ENCODE results near the gene ACSL1. TPM values are rescaled to one million over a fixed set of nuclear protein-coding genes. Genes with fewer than 3 reads are reported as not detected.

Gene ACSL1
- total and polyA plus RNA-seq, 2 of the 8 experiments (the other 6 are each of a cell fraction or from before 2014, with no cell fraction given) = 2.3 to 8.7 TPM

DNA sequence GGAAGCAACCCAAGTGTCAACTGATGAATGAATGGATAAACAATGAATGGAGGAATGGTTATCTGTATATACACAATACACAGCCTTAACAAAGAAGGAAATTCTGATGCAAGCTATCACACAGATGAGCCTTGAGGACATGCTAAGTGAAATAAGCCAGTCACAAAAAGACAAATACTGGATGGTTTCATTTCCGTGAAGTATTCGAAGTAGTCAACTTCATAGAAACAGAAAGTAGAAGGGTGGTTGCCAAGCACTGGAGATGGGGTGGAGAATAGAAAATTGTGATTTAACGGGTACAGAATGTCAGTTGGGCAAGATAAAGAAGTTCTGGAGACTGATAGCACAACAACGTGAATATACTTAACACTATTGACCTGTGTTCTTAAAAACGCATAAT is 120.1 kb downstream of the ACSL1 start:
- no peak overlapping the region for H3K14ac ChIP-seq (ENCODE audit: insufficient read length)
- H3K9ac ChIP-seq (replicated peaks in 1 of 4; ENCODE audit: extremely low read depth in 1 of 4, low read depth in 3 of 4, low read length in 3 of 4) = no peak overlapping the region
- H2BK5ac ChIP-seq (ENCODE audit: low read depth, low read length) = no peak overlapping the region
- H4K91ac ChIP-seq (replicated peaks; ENCODE audit: insufficient read length, low read length) = no peak overlapping the region
- no peaks in the 10 kb centered on the region for H3K9me3 ChIP-seq (ENCODE audit: insufficient read depth in 2 of 2, low read depth in 1 of 2, low read length in 1 of 2)
- H3K79me2 ChIP-seq (ENCODE audit: control insufficient read depth in 1 of 2, insufficient read depth in 2 of 2, low read length in 2 of 2) = peaks cover 0 to 19% of the 10 kb centered on the region in 2 experiments; a peak in 1 of 4 replicates
- H3K27me3 ChIP-seq (replicated peaks in 1 of 4; ENCODE audit: control insufficient read depth in 3 of 4, extremely low read depth in 1 of 4, insufficient read depth in 3 of 4, low read length in 3 of 4) = no peaks in the 10 kb centered on the region
- WGBS, 2 experiments (ENCODE audit: extremely low coverage in 1 of 2, insufficient coverage in 1 of 2, insufficient read length in 1 of 2, insufficient replicate concordance in 2 of 2, low coverage in 1 of 2, low lambda C conversion rate in 2 of 2, missing lambda C conversion rate in 1 of 2) = 91% methylated on average over 5 of the region's 5 CpGs; no CpG with 5 or more reads in 1 of the 2 experiments
- no peaks in the 10 kb centered on the region for H3K23me2 ChIP-seq (ENCODE audit: low read depth, low read length)
- H4K8ac ChIP-seq (ENCODE audit: extremely low read depth, insufficient read depth, low read length) = no peak overlapping the region
- H2BK12ac ChIP-seq (ENCODE audit: low read depth, low read length) = no peak overlapping the region
- DNase-seq (ENCODE audit: low read depth in 1 of 2, low spot score in 2 of 2) (no peak), FAIRE-seq (no peak)
- ChIA-PET CTCF (ENCODE audit: partially characterized antibody) (interaction anchor here (0.7 kb wide), 1 partner anchor 441 kb away, joined by 3 read pairs; no protein-coding TSS in a partner anchor), POLR2A (ENCODE audit: partially characterized antibody) (interaction anchor here (2.6 kb wide), 1 partner anchor 27 kb away, joined by 8 read pairs; no protein-coding TSS in a partner anchor)
- H3K4ac ChIP-seq (replicated peaks; ENCODE audit: insufficient read length, low read depth, low read length) = no peak overlapping the region
- H2BK120ac ChIP-seq (replicated peaks; ENCODE audit: low read depth, low read length) = no peak overlapping the region
- no peak overlapping the region for H3K56ac ChIP-seq (replicated peaks; ENCODE audit: insufficient read length, low read depth, low read length)
- TF ChIP-seq SP2 (IDR thresholded peaks at IDR 0.05; ENCODE audit: low read length) (no peak), JUND (IDR thresholded peaks at IDR 0.05; ENCODE audit: low read length) (no peak), SRF (IDR thresholded peaks at IDR 0.05; ENCODE audit: low read depth, low read length) (no peak), POLR2A (IDR thresholded peaks at IDR 0.05; ENCODE audit: control extremely low read depth in 1 of 2, low read depth in 2 of 2, low read length in 2 of 2) (no peak), EZH2 (IDR thresholded peaks at IDR 0.05; ENCODE audit: low read depth, low read length, severe bottlenecking) (no peak), CTBP2 (IDR thresholded peaks at IDR 0.05; ENCODE audit: borderline replicate concordance, insufficient read depth, insufficient read length, low read length) (no peak), CTCF (IDR thresholded peaks at IDR 0.05; ENCODE audit: control extremely low read depth in 1 of 3, insufficient read depth in 1 of 3, low read depth in 1 of 3, low read length in 3 of 3) (no peak), GABPA (IDR thresholded peaks at IDR 0.05; ENCODE audit: borderline replicate concordance, insufficient read depth, low read length) (no peak), PHF8 (conservative IDR thresholded peaks at IDR 0.05; ENCODE audit: low read depth, low read length) (no peak), CBX5 (IDR thresholded peaks at IDR 0.05; ENCODE audit: low read depth, low read length) (no peak)
- TF ChIP-seq, protein P1, sequence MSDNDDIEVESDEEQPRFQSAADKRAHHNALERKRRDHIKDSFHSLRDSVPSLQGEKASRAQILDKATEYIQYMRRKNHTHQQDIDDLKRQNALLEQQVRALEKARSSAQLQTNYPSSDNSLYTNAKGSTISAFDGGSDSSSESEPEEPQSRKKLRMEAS (IDR thresholded peaks at IDR 0.05) = no peak
- no peak overlapping the region for H3K23ac ChIP-seq (ENCODE audit: insufficient read length)
- no peak overlapping the region for H2AFZ ChIP-seq (ENCODE audit: low read length)
- H3K4me3 ChIP-seq (ENCODE audit: extremely low read depth in 1 of 4, insufficient read depth in 2 of 4, low read depth in 3 of 4, low read length in 4 of 4) = no peak overlapping the region
- H2AK5ac ChIP-seq (ENCODE audit: low read depth, low read length) = no peak overlapping the region
- H4K5ac ChIP-seq (ENCODE audit: insufficient read length, low read depth, low read length) = no peak overlapping the region
- no peak overlapping the region for H3K27ac ChIP-seq (ENCODE audit: low read depth, low read length)
- 0 out of 2 replicates have a peak, but pooled peaks cover 5% of the 10 kb centered on the region for H3K79me1 ChIP-seq (ENCODE audit: low read depth, low read length)
- H3K36me3 ChIP-seq (ENCODE audit: control insufficient read depth in 2 of 4, insufficient read depth in 4 of 4, low read length in 3 of 4) = peaks cover 15 to 89% (median 65%) of the 10 kb centered on the region in 4 experiments
- no peak overlapping the region for H2BK20ac ChIP-seq (ENCODE audit: low read length)
- no peak overlapping the region for H2BK15ac ChIP-seq (ENCODE audit: low read length)
- no peak overlapping the region for H3K4me2 ChIP-seq (ENCODE audit: insufficient read depth in 1 of 2, low read depth in 2 of 2, low read length in 2 of 2)
- H3K18ac ChIP-seq (ENCODE audit: extremely low read depth, low read length) = no peak overlapping the region
- H3K4me1 ChIP-seq (replicated peaks in 1 of 4; ENCODE audit: control insufficient read depth in 3 of 4, insufficient read depth in 4 of 4, low read length in 3 of 4) = no peaks in the 10 kb centered on the region; a peak in 1 of 7 replicates
- H4K20me1 ChIP-seq (replicated peaks in 1 of 2; ENCODE audit: control insufficient read depth in 1 of 2, insufficient read depth in 2 of 2, low read length in 2 of 2) = peaks cover 0 to 12% of the 10 kb centered on the region in 2 experiments

Measured in H1 (cell line).